Measurements from ENCODE around the gene PACS1.

The PACS1 gene

DNA sequence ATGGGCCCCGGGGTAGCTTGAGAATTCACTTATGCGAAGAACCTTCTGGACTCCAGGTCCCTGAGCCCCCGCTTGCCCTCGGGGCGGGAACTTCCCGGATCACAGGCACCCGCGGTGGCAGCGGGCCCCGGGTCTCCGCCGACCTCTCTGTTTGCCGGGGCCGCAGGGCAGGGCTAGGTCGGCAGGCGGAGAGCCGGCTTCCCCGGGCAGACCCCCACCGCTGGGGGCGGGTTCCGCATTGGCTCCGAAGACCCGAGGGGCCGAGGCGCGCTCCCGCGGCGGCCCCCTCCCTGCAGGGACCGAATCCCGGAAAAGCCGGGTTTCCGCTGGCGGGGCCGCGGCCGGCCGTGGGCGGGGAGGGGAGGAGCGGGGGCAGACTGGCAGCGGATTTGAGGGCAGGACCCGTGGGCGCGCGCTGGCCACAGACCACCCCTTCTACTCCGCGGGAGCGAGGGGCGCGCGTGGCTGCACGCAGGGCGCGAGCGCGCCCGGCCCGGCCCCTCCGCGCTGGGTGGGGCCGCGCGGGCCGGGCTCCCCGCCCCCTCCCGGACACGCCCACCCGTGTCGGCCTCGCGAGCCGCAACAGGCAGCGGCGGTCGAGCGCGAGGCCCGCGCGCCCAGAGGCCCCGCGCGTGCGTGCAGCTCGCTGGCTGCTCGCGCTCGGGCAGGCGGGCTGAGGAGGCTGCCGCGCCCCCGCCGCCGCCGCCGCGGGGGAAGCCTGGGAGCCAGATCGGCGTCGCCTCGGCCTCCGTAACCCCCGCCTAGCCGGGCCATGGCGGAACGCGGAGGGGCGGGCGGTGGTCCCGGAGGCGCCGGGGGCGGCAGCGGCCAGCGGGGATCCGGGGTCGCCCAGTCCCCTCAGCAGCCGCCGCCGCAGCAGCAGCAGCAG lies at the start of gene PACS1:
TSS of gene PACS1 (plus strand) at position 558 of the 889 bp plus-strand sequence. CDS start at position 773, 215 bp downstream.
- DNase-seq, result peak; percentile 74 to 93 (median 87)

- DNase-seq, result peak; percentile 86 to 92 (median 90)
Observed at GRCh38 chr11:66020618-66021357, 49.3 kb upstream of the PACS1 start.

- peak; percentile 75 to 90 (median 84) for DNase-seq
Observed at GRCh38 chr11:66022401-66023185, 47.5 kb upstream of the PACS1 start.

DNA sequence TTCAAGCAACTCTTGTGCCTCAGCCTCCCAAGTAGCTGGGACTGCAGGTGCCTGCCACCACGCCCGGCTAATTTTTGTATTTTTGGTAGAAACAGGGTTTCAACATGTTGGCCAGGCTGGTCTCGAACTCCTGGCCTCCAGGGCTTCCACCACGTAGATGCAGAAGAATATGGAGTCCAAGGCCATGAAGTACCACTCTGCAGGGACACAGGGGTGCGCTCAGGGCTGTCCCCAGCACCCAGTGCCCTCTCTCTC lies 47.0 kb upstream of the PACS1 start:
- DNase-seq, result peak in 1 of 3 donors; percentile 1

DNA sequence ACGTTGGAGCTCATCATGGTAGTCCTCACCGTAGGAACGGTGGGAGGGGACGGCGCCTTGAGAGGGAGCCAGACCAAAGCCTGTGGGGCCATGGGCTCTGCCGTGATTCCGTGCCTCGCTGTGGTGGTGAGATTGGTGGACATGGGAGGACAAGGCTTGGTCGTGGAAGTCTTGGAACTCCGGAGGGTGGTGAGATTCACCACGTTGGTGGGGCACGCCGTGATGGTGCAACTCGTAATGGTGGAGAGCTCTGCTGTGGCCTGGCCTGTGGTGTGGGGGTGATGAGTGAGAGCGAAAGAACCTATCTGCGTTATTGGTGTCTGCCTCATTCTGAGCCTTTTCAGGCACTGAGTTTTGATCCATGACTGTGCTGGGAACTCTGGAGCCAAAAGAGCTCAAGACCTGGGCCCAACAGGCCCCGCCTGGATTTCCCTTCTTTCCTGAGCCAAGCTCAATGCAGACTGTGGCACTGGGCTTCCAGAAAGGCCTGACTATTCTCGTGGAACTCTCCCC lies 44.0 kb upstream of the PACS1 start, which contains the start of gene CATSPER1:
TSS of gene CATSPER1 (minus strand) at position 463 of the 513 bp plus-strand sequence. CDS start at position 363, 100 bp downstream.
- peak in 1 of 3 donors; percentile 13 for DNase-seq

GRCh38 chr11:66032957-66033735 lies 36.9 kb upstream of the PACS1 start:
- peak in 1 of 3 donors; percentile 15 for DNase-seq

- DNase-seq, result no peak
Observed at GRCh38 chr11:66035653-66036333, 34.3 kb upstream of the PACS1 start.

DNA sequence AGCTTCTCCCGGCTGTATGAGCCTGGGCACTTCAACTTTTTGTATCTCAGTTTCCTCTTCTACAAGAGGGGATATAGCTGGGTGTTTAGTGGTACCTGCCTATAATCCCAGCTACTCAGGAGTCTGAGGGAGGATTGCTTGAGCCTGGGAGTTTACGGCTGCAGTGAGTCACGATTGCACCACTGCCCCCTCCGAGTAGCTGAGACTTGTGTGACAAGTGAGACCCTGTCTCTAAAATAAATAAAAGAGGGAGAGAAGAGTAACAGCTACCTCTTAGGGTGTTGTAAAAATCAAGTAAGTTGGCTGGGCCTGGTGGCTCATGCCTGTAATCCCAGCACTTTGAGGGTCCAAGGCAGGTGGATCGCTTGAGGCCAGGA lies 33.8 kb upstream of the PACS1 start:
- no peak for DNase-seq

DNA sequence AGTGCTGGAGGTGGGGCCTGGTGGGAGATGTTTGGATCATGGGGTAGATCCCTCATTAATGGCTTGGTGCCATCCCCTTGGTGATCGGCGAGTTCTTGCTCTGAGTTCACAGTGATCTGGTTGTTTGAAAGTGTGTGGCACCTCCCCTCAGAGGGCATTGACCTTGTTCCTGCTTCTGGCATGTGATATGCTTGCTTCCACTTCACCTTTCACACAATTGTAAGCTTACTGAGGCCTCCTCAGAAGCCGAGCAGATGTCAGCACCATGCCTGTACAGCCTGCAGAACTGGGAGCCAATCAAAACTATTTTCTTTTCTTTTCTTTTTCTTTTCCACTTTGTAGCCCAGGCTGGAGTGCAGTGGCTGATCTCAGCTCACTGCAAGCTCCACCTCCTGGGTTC lies 32.7 kb upstream of the PACS1 start:
- no peak for DNase-seq

GRCh38 chr11:66039765-66040164 lies 30.3 kb upstream of the PACS1 start:
- no peak for DNase-seq

DNA sequence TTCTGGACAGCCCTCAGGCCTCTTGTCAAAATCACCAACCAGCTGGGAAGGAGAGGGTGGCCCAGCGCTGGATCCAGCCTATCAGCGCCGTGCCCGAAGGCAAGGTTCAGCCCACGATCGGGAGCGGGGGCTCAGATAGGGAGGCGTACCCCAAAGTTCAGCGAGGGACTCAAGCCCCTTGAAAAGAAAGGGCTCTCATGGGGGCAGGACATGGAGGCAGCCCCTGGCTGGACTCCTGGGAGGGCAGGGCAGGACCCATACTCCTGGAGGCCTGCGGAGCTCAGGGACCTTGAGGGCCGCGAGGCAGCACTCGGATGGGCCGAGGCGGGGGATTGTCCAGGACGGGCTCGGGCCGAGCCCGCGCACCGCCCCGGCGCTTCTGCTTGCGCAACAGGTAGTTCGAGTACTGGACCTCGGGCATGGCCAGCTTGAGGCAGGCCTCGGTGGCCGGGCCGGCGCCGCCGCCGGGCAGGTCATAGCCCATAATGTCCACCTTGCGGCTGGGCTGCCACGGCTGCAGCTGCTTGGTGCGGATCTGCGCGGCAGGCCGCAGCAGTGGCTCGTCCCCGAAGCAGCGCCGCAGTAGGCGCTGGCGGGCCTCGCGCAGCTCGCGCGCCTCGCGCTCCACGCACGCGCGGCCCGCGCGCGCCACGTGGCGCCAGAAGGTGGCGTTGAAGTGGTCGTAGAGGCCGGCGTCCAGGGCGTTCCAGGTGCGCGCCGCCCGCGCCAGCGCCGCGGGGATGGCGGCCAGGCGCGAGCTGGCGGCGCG lies 27.7 kb upstream of the PACS1 start:
- DNase-seq, result no peak

- no peak for DNase-seq
Observed at GRCh38 chr11:66042996-66043906, 26.8 kb upstream of the PACS1 start.

DNA sequence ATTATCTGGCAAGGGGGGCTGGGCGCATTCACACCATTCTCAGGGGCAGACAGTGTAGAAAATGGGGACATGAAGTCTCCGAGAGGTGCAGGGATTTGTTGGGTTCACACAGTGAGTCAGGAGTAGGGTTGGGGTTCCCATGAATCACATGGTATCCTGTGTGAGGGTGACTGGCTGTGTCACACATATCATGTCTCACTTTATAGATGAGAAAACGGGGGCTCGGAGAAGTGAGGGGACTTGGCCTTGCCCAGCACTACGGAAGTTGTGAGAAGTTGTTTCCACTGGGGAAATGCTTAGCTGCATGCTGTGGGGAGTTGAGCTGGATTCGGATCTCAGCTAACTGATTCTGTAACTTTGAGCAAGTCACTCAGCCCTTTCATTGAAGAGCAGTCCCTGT lies 25.3 kb upstream of the PACS1 start:
- DNase-seq, result peak; percentile 48 to 51 (median 51)

- peak; percentile 84 to 94 (median 90) for DNase-seq
Observed at GRCh38 chr11:66045177-66045639, 24.9 kb upstream of the PACS1 start.

- DNase-seq, result no peak
Observed at GRCh38 chr11:66046901-66047300, 23.2 kb upstream of the PACS1 start.

DNA sequence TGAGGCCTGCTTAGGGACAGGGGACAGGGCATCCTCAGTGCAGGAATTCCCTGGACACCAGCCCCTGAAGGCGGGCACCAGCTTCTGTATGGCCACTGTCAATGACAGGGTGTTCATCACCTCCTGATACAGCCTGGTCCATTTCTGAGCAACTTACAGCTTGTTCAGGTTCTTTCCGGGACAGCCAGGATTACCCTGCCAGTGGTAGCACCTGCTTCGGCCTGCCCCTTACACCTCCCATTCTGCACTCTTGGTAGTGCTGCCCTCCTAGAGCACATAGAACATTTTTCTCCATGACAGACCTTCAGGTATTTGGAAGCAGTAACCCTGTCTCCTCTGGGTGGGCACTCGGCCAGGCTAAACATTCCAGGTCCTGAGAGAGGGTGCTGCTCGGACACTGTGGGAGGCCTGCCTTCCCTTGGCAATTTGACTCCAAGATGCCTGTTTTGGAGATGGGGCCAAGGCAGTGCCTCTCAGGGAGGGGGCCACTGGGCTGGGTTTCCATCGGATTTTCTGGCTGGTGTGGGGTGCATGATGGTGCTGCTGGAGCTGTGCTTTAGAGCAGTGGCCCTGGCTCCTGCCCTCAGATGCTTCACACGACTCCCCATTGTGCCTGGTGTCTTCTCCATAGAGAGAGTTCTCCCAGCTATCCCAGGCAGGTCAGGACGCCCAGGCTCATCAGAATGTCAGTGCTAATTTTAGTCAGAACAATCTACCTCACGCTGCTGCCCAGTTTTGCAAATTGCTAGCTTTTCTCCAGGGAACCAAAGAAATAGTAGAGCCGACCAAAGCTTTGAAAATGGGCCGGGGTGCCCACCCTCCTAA lies 22.3 kb upstream of the PACS1 start:
- no peak for DNase-seq

DNA sequence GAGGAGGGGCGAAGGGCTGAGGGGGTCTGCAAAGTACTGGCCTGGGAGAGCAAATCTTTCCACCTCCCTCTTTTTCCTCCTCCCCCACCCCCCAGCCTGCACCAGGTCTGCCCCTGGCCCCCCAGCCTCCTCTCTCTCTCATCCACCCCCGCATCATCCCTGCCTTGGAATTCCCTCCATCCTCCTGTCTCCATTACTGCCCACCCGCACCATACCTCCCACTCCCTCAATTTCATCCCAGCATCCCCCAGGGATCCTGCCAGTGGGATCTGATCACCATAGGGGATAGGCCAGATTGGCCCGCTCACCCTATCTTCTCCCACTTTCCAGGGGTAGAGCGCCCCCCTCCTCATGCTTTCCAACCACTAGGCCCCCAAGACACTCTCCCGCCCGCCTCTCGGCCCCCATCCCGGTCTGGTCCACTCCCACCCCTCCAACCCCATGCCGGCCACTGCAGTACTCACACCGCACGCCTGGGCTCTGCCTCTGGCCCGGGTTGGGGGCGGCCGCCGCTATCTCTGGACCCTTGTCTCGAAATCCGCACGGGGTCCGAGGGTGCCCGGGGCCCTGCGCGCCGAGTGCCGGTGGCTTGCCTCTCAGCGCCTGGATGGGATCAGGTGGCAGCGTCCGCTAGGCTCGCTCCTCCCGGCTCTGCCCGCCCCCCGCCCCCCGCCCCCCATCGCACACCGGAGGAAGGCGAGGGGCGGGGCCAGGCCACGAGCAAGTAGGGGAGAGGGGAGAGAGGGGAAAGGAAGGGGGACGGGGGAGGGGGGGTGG lies 21.3 kb upstream of the PACS1 start, which contains the start of gene GAL3ST3:
TSS of gene GAL3ST3 (minus strand) at position 615 of the 777 bp plus-strand sequence. CDS start 3,746 bp downstream, outside the sequence.
- no peak for DNase-seq
